Trophoblast cell (in vitro differentiated cells and primary cell): ENCODE results near the gene BMP8A.
"Not testable (repeated sequence)": the region's sequence is repeated elsewhere in the genome, so short reads cannot be mapped to it uniquely, and the experiment has no call there.

ENCODE experiments used
- DNase-seq, 2 donors: peaks; one replicate each; pipeline ENCODE4 v3.0.0-alpha.2; 2016
- H2AFZ ChIP-seq: 2 replicates; pipeline ENCODE4 v1.6.1; 2013; ENCODE audit warnings: low read length, moderate library complexity, mild to moderate bottlenecking; ENCODE audit not compliant: insufficient read depth, poor library complexity
- H2AK5ac ChIP-seq: 2 replicates; pipeline ENCODE4 v1.6.1; 2013; ENCODE audit warnings: mild to moderate bottlenecking, low read length
- H2BK120ac ChIP-seq: 2 replicates; pipeline ENCODE4 v1.6.1; 2013; ENCODE audit warnings: low read length, mild to moderate bottlenecking, moderate library complexity; ENCODE audit not compliant: insufficient read depth, poor library complexity
- H2BK12ac ChIP-seq: 2 replicates; pipeline ENCODE4 v1.6.1; 2013; ENCODE audit warnings: mild to moderate bottlenecking, low read length, moderate library complexity
- H2BK5ac ChIP-seq: 2 replicates; pipeline ENCODE4 v1.6.1; 2013; ENCODE audit warnings: low read length, low read depth, moderate library complexity, mild to moderate bottlenecking; ENCODE audit not compliant: poor library complexity
- H3K14ac ChIP-seq: 2 replicates; pipeline ENCODE4 v1.6.1; 2013; ENCODE audit warnings: mild to moderate bottlenecking, low read length
- H3K18ac ChIP-seq: 2 replicates; pipeline ENCODE4 v1.6.1; 2013; ENCODE audit warnings: mild to moderate bottlenecking, low read length
- H3K23ac ChIP-seq: 2 replicates; pipeline ENCODE4 v1.6.1; 2013; ENCODE audit warnings: low read length
- H3K27ac ChIP-seq: 2 replicates; pipeline ENCODE4 v1.5.1; 2013; ENCODE audit warnings: low read depth, mild to moderate bottlenecking, inconsistent platforms, low read length, moderate library complexity
- H3K27me3 ChIP-seq: 2 replicates; pipeline ENCODE4 v1.6.1; 2013; ENCODE audit warnings: inconsistent platforms, mild to moderate bottlenecking, low read length, moderate library complexity; ENCODE audit not compliant: insufficient read depth
- H3K36me3 ChIP-seq, 2 experiments: 1 replicate in 1 of 2; 2 replicates in 1 of 2; pipeline ENCODE4 v1.6.1; 2013; ENCODE audit warnings: low read length in 2 of 2, mild to moderate bottlenecking in 2 of 2, moderate library complexity in 1 of 2; ENCODE audit not compliant: insufficient read depth in 2 of 2, control insufficient read depth in 1 of 2
- H3K4ac ChIP-seq: 2 replicates; pipeline ENCODE4 v1.6.1; 2013; ENCODE audit warnings: low read depth, mild to moderate bottlenecking, low read length, moderate library complexity
- H3K4me1 ChIP-seq, 2 experiments: 1 replicate in 1 of 2; 2 replicates in 1 of 2; pipeline ENCODE4 v1.6.1; 2013; ENCODE audit warnings: low read length in 2 of 2, mild to moderate bottlenecking in 2 of 2, moderate library complexity in 1 of 2; ENCODE audit not compliant: insufficient read depth in 2 of 2, control insufficient read depth in 1 of 2
- H3K4me2 ChIP-seq: 2 replicates; pipeline ENCODE4 v1.6.1; 2013; ENCODE audit warnings: inconsistent platforms, mild to moderate bottlenecking, low read length, moderate library complexity
- H3K4me3 ChIP-seq: 2 replicates; pipeline ENCODE4 v1.5.1; 2013; ENCODE audit warnings: mild to moderate bottlenecking, low read depth, low read length, inconsistent platforms
- H3K79me1 ChIP-seq: one replicate; pipeline ENCODE4 v1.6.1; 2013; ENCODE audit warnings: low read length
- H3K79me2 ChIP-seq: 2 replicates; pipeline ENCODE4 v1.6.1; 2013; ENCODE audit warnings: low read length, mild to moderate bottlenecking; ENCODE audit not compliant: control insufficient read depth, insufficient read depth, poor library complexity
- H3K9ac ChIP-seq: 2 replicates; pipeline ENCODE4 v1.6.1; 2013; ENCODE audit warnings: mild to moderate bottlenecking, low read length
- H3K9me3 ChIP-seq: 2 replicates; pipeline ENCODE4 v1.6.1; 2013; ENCODE audit warnings: low read depth, mild to moderate bottlenecking, control low read depth, inconsistent platforms, low read length; ENCODE audit not compliant: insufficient read depth
- H4K12ac ChIP-seq: 2 replicates; pipeline ENCODE4 v1.6.1; 2013; ENCODE audit warnings: low read depth, mild to moderate bottlenecking, low read length, moderate library complexity
- H4K8ac ChIP-seq: 2 replicates; pipeline ENCODE4 v1.6.1; 2013; ENCODE audit warnings: low read depth, mild to moderate bottlenecking, low read length, moderate library complexity
- H4K91ac ChIP-seq: one replicate; pipeline ENCODE4 v1.6.1; 2013; ENCODE audit warnings: low read depth, mild to moderate bottlenecking, low read length, moderate library complexity
- WGBS: extraction: QIAGEN DNeasy Blood & Tissue Kit; methylation state at CpG from one replicate; pipeline ENCODE4 v1.1.7; 2013; ENCODE audit warnings: missing lambda C conversion rate; ENCODE audit not compliant: insufficient read length, insufficient coverage; ENCODE audit errors: extremely low coverage; 5-methylcytosine and 5-hydroxymethylcytosine counted together

BMP8A gene

DNA sequence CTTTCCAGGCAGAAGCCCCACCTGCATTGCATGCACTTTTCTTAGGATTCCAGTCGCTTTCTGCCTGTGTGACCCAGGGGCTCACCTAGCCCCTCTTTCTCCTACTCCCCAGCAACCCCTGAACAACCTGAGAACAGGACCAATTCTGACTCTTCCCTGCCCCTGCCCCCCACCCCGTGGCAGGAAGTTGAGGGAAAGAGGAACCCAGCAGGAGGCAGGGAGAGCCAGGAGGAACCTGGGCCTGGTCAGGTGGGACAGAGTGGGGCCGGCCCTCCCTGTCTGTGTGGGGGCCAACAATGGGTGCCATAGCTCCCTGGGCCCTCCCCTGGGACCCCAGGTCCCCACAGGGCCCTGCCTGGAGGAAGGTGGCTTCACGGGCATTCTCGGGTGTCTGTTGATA lies 6.1 kb downstream of the BMP8A start:
- no peak overlapping the region for H3K27ac ChIP-seq
- no peak overlapping the region for H3K4me3 ChIP-seq
- no CpG with 5 or more reads among the region's 5 CpGs for whole genome bisulfite sequencing
- H4K12ac ChIP-seq: no peak overlapping the region
- H3K18ac ChIP-seq: no peak overlapping the region
- H3K9ac ChIP-seq: no peak overlapping the region
- no peaks in the 10 kb centered on the region for H3K9me3 ChIP-seq
- H3K36me3 ChIP-seq: no peaks in the 10 kb centered on the region
- DNase-seq: no peak
- H3K4me2 ChIP-seq: no peak overlapping the region
- no peak overlapping the region for H2AK5ac ChIP-seq
- no peak overlapping the region for H4K8ac ChIP-seq
- H4K91ac ChIP-seq: no peak overlapping the region
- no peak overlapping the region for H2BK5ac ChIP-seq
- no peak overlapping the region for H2BK12ac ChIP-seq
- no peaks in the 10 kb centered on the region for H3K4me1 ChIP-seq
- no peaks in the 10 kb centered on the region for H3K79me1 ChIP-seq
- no peak overlapping the region for H3K4ac ChIP-seq
- H3K14ac ChIP-seq: no peak overlapping the region
- peaks cover 12% of the 10 kb centered on the region for H3K27me3 ChIP-seq
- no peaks in the 10 kb centered on the region for H3K79me2 ChIP-seq
- no peak overlapping the region for H2AFZ ChIP-seq
- no peak overlapping the region for H2BK120ac ChIP-seq
- no peak overlapping the region for H3K23ac ChIP-seq

DNA sequence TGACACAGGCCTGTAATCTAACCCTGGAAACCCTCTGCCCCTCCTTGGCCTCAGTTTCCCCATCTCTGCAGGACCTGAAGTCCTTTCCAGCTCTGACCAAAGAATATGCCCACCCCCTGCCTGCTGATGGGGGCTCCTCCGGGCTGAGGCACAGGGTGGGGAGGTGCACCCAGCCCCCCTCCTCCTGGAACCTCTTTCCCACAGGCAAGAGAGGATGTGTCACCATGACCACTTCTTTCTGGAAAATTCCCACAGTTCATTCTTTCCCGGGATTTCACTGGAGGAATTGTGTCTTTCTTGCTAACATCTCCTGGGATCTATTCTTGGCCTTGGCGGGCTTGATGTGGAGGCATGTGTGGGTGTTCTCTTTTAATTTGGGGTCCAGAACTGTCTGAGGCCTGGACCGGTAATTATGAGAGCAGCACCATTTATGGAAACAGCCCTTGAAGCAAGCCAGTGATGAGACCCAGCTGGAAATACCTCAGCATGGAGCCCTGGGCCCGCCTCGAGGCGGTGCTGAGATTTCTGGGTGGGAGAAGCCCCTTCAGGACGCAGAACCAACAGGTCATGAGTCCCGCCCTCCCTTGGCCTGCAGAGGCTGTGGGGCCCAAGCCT lies 6.8 kb downstream of the BMP8A start:
- not testable (repeated sequence) for DNase-seq, H4K8ac ChIP-seq, H3K27me3 ChIP-seq, H3K36me3 ChIP-seq, H3K23ac ChIP-seq, H2AFZ ChIP-seq, H3K79me2 ChIP-seq, H3K14ac ChIP-seq, H3K27ac ChIP-seq, H2BK120ac ChIP-seq, H3K9me3 ChIP-seq, H3K18ac ChIP-seq, H3K4ac ChIP-seq, H3K79me1 ChIP-seq, H4K12ac ChIP-seq, H3K4me3 ChIP-seq, H4K91ac ChIP-seq, H2BK12ac ChIP-seq, H2BK5ac ChIP-seq, H3K9ac ChIP-seq, H2AK5ac ChIP-seq, H3K4me2 ChIP-seq, H3K4me1 ChIP-seq
- WGBS: no CpG with 5 or more reads among the region's 9 CpGs

DNA sequence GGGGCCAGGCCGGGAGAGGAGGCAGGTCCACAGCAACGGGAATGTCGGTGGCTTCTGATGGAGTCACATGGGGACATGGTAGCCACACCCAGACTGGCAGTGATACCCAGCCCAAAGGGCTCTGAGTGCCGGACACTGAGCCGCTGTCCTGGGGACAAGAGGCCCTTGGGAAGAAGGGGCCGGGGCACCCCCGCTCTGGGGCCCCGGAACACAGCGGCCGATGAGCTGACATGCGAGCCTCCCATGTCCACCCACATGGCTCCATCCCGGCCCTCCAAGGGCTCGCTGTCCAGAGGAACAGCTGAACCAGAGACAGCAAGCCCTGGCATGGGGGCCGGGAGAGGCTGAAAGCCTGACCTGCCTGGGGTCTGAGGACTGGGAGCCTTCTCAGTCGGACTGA lies 7.4 kb downstream of the BMP8A start:
- H3K79me2 ChIP-seq, H2AFZ ChIP-seq, H3K27ac ChIP-seq, H3K18ac ChIP-seq, H3K9me3 ChIP-seq, H3K27me3 ChIP-seq, H3K36me3 ChIP-seq, H3K14ac ChIP-seq, H3K4me2 ChIP-seq, DNase-seq, H3K4me3 ChIP-seq, H3K4me1 ChIP-seq, H3K4ac ChIP-seq, H2BK12ac ChIP-seq, H4K91ac ChIP-seq, H2BK120ac ChIP-seq, H4K8ac ChIP-seq, H3K9ac ChIP-seq, H2AK5ac ChIP-seq, H3K79me1 ChIP-seq, H4K12ac ChIP-seq, H2BK5ac ChIP-seq, H3K23ac ChIP-seq: not testable (repeated sequence)
- WGBS: no CpG with 5 or more reads among the region's 15 CpGs

DNA sequence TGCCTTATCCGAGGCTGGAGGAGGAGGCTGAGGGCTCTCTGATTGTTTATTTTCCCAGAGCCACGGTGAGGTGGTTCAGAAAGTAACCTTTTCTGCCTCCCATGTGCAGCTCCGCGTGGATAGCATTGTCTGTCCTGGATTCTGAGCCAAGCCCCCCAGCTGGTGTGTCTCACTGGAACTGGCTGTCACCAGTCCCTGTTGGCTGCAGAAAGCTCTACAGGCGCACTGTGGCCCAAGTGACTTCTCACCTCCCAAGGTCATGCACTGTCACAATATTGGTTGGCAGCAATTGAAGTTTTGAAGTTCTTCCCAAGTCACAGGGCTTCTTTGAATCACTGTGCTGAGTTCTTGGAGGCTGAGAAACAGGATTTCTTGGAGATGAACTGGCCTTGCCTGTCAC lies 8.2 kb downstream of the BMP8A start:
- H3K9me3 ChIP-seq: no peaks in the 10 kb centered on the region
- DNase-seq: no peak
- H3K14ac ChIP-seq: no peak overlapping the region
- no peaks in the 10 kb centered on the region for H3K4me1 ChIP-seq
- no peaks in the 10 kb centered on the region for H3K79me2 ChIP-seq
- H3K36me3 ChIP-seq: no peaks in the 10 kb centered on the region
- no peaks in the 10 kb centered on the region for H3K79me1 ChIP-seq
- WGBS: no CpG with 5 or more reads among the region's 5 CpGs
- no peak overlapping the region for H4K91ac ChIP-seq
- H3K4me3 ChIP-seq: no peak overlapping the region
- H4K12ac ChIP-seq: no peak overlapping the region
- H3K27me3 ChIP-seq: no peaks in the 10 kb centered on the region
- no peak overlapping the region for H3K18ac ChIP-seq
- no peak overlapping the region for H4K8ac ChIP-seq
- no peak overlapping the region for H2AK5ac ChIP-seq
- H3K4me2 ChIP-seq: no peak overlapping the region
- H2BK12ac ChIP-seq: no peak overlapping the region
- no peak overlapping the region for H2BK120ac ChIP-seq
- no peak overlapping the region for H2AFZ ChIP-seq
- H2BK5ac ChIP-seq: no peak overlapping the region
- no peak overlapping the region for H3K23ac ChIP-seq
- H3K9ac ChIP-seq: peak overlapping the region; percentile 16
- H3K4ac ChIP-seq: no peak overlapping the region
- H3K27ac ChIP-seq: no peak overlapping the region
